Thyroid gland (tissue), 4 donors: Measurements from ENCODE around the gene GRAMD4.

Experiments used
- CTCF ChIP-seq, 6 experiments: fragments of 200-600 bp in 3 of 6; fragments of 450-650 bp in 3 of 6; sonication (generic) in 3 of 6; IDR thresholded peaks; one replicate each; pipeline ENCODE4 v1.5.1; 2016 to 2019; ENCODE audit warnings: antibody characterized with exemption in 6 of 6, mild to moderate bottlenecking in 2 of 6, inconsistent platforms in 1 of 6, moderate library complexity in 1 of 6
- POLR2A ChIP-seq, 2 donors: fragments of 450-650 bp; IDR thresholded peaks; one replicate each; pipeline ENCODE4 v1.6.1; 2017; ENCODE audit warnings: antibody characterized with exemption in 2 of 2, mild to moderate bottlenecking in 2 of 2, moderate library complexity in 1 of 2

GRCh38 chr22:46586531-46587011, 33.6 kb upstream of the GRAMD4 start:
- TF ChIP-seq POLR2A (IDR thresholded peaks at IDR 0.05): no peak
- no peak for TF ChIP-seq CTCF (IDR thresholded peaks at IDR 0.05)
